SK-N-MC (cell line): ENCODE measurements around the gene ERC2.

Experiments
- EZH2 ChIP-seq: fragments of 200-600 bp; sonication (generic); IDR thresholded peaks from one replicate; pipeline ENCODE4 v1.6.1; 2017; ENCODE audit warnings: antibody characterized with exemption
- FOXP2 ChIP-seq: optimal IDR thresholded peaks from 2 replicates; pipeline ENCODE3; 2011; ENCODE audit warnings: mild to moderate bottlenecking, moderate library complexity; ENCODE audit not compliant: insufficient read depth; ENCODE audit errors: extremely low read length, control extremely low read depth
- POLR2AphosphoS5 ChIP-seq: IDR thresholded peaks from 2 replicates; pipeline ENCODE4 v1.6.1; 2012; ENCODE audit warnings: mild to moderate bottlenecking, low read depth, low read length, borderline replicate concordance

GRCh38 chr3:55507808-55508207 is 960.5 kb downstream of the ERC2 start:
- TF ChIP-seq POLR2AphosphoS5 (no peak), EZH2 (no peak), FOXP2 (no peak)
